ENCODE results near the gene STUM. TPM values are rescaled to one million over a fixed set of nuclear protein-coding genes. Genes with fewer than 3 reads are reported as not detected.

The STUM gene
- total and polyA plus RNA-seq, 10 of the 15 experiments (the other 5 are each of a cell fraction or from before 2014, with no cell fraction given) = under 0.01 to 0.15 (median 0.09) TPM; not detected in 5

DNA sequence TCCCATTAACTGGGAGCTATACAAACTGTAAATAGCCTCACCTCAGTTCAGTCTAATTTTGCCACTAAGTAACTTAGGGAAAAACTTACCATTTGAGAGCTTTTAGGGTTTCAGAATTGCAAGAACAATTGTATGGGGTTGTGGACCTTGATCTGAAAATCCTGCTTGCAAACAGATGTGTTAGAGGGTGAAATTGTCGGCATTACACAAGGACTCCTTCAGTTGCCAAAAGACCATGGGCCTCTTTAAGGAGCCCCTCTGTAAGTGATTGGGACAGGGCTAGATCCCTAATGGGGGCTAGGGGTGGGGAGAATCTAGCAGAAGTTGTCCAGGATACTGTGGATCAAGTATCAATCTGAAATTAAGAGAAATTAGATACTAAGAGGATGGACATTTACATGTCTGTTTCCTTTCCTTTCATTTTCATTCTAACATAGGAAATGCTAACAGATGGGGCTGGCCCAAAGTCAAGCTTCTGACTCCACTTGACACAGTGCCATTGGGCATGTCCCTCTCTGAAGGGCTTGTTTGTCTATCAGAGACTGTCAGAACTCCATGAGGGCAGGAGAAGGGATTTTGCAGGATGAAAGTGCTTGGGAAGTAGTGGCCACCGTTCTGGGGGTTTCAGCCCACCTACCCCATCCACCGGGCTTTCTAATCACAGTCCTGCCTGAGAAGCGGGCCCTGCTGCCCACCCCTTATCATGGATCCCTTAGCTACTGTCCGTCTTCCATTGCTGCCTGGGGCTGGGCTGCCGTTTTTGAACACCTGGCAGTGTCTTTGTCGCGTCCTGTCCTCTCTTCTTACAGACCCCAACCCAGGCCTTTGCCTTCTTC is 54.7 kb downstream of the STUM start:
- in situ Hi-C loops (cut with MboI) (no loop called here), intact Hi-C loops (cut with micrococcal nuclease; ENCODE audit: unreplicated experiment) (loop anchor here (1.0 to 10.0 kb wide), 2 partner anchors 179 to 478 kb away; no protein-coding TSS in a partner anchor)
- no peak for FAIRE-seq
- SMC1A ChIA-PET (ENCODE audit: uncharacterized antibody, unreplicated experiment) = interaction anchor here (1.2 kb wide), 1 partner anchor 10 kb away, joined by 4 read pairs; no protein-coding TSS in a partner anchor
- POLR2A ChIA-PET = no interaction called here
- no peaks in the 10 kb centered on the region; the same call in 1 of the 2 replicates for H4K20me1 ChIP-seq (ENCODE audit: control insufficient read depth, insufficient read depth)
- H3K4me2 ChIP-seq (ENCODE audit: control insufficient read depth, insufficient read depth) = no peak overlapping the region
- peak overlapping the region; percentile 23; the same call in 1 of the 2 replicates for H2AFZ ChIP-seq (ENCODE audit: control insufficient read depth, low read depth, low read length)
- no peak for TF ChIP-seq ASH2L (IDR thresholded peaks at IDR 0.05; ENCODE audit: borderline replicate concordance, low read depth)
- H3K4me1 ChIP-seq (ENCODE audit: control insufficient read depth, insufficient read depth, low read length) = no peaks in the 10 kb centered on the region
- no peaks in the 10 kb centered on the region for H3K79me2 ChIP-seq (ENCODE audit: control insufficient read depth, insufficient read depth, low read length)
- H3K9me3 ChIP-seq (replicated peaks; ENCODE audit: control insufficient read depth, insufficient read depth, low read length) = no peaks in the 10 kb centered on the region; the same call in 2 of the 3 replicates
- DNase-seq (ENCODE audit: low read depth, low spot score) = no peak
- BruUV-seq (replicated peaks) = no TSS peak
- ATAC-seq = peak; percentile 44; the same call in 2 of the 3 replicates
- RAD21 ChIA-PET (ENCODE audit: unreplicated experiment) = no interaction called here
- CTCF ChIA-PET = interaction anchor here (0.7 to 1.5 kb wide), 5 partner anchors 9 to 406 kb away, joined by 3 to 4 read pairs (median 3); partner anchors contain the start of gene STUM
- WGBS (ENCODE audit: insufficient coverage, insufficient replicate concordance, low lambda C conversion rate, missing lambda C conversion rate) = 36% methylated on average over 8 of the region's 8 CpGs
- H3K9ac ChIP-seq (ENCODE audit: control insufficient read depth, insufficient read depth, low read length) = no peak overlapping the region
- peaks cover 0 to 4% of the 10 kb centered on the region in 2 experiments for H3K27me3 ChIP-seq (replicated peaks in 1 of 2; ENCODE audit: control insufficient read depth in 2 of 2, insufficient read depth in 2 of 2, low read length in 1 of 2)
- no peak overlapping the region for H3K27ac ChIP-seq (ENCODE audit: control insufficient read depth, insufficient read depth)
- H3K4me3 ChIP-seq = no peak overlapping the region
- H3K36me3 ChIP-seq (ENCODE audit: control insufficient read depth in 2 of 2, insufficient read depth in 2 of 2, low read length in 1 of 2) = no peaks in the 10 kb centered on the region

DNA sequence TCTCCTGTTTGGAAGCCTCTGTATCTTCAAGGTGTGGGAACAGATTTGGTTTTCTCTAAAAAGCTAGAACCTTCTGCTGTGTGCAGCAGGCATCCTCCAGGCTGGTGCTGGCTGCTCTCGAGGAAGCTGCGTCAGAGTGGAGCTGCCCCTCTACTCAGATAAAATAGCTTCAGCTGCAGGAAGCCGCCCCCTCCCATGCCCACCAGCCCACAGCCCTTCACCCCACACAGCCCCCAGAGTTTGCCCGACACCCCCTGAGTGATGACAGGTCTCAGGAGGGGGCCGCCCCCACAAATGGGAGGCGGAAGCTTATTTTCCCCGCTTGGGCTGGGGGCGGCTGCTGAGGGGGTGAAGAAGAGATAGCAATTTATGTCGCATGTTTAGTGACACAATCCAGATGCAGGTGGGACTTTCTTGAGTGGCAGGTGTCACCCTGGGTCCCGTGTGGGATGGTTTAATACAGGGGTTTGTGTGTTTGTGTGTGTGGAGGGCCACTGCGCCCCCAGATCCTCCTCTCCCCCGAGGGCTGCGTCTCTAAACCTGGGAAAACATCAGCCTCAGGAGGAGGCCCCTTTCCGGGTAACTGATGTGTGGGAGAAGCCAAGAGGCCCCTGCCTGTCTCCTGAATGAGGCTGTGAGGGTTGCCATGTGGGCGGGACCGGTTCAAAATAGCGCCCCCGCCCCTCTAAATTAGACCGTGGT is 55.4 kb downstream of the STUM start:
- ChIA-PET RAD21 (ENCODE audit: unreplicated experiment) (interaction anchor here (1.3 kb wide), 1 partner anchor 57 kb away, joined by 3 read pairs; no protein-coding TSS in a partner anchor), SMC1A (ENCODE audit: uncharacterized antibody, unreplicated experiment) (interaction anchor here (1.2 kb wide), 1 partner anchor 10 kb away, joined by 4 read pairs; no protein-coding TSS in a partner anchor), CTCF (interaction anchor here (0.7 to 1.5 kb wide), 5 partner anchors 8 to 407 kb away, joined by 3 to 4 read pairs (median 3); partner anchors contain the start of gene STUM), POLR2A (no interaction called here)
- Histone ChIP-seq H3K9ac (ENCODE audit: control insufficient read depth, insufficient read depth, low read length) (no peak overlapping the region), H3K79me2 (ENCODE audit: control insufficient read depth, insufficient read depth, low read length) (no peaks in the 10 kb centered on the region), H3K4me1 (ENCODE audit: control insufficient read depth, insufficient read depth, low read length) (no peaks in the 10 kb centered on the region), H3K9me3 (replicated peaks; ENCODE audit: control insufficient read depth, insufficient read depth, low read length) (no peaks in the 10 kb centered on the region; the same call in 2 of the 3 replicates), H2AFZ (ENCODE audit: control insufficient read depth, low read depth, low read length) (no peak overlapping the region), H3K36me3 (ENCODE audit: control insufficient read depth in 2 of 2, insufficient read depth in 2 of 2, low read length in 1 of 2) (no peaks in the 10 kb centered on the region), H3K27me3 (replicated peaks in 1 of 2; ENCODE audit: control insufficient read depth in 2 of 2, insufficient read depth in 2 of 2, low read length in 1 of 2) (peaks cover 0 to 4% of the 10 kb centered on the region in 2 experiments), H3K4me2 (ENCODE audit: control insufficient read depth, insufficient read depth) (no peak overlapping the region), H3K4me3 (no peak overlapping the region), H3K27ac (ENCODE audit: control insufficient read depth, insufficient read depth) (no peak overlapping the region), H4K20me1 (ENCODE audit: control insufficient read depth, insufficient read depth) (no peaks in the 10 kb centered on the region; the same call in 1 of the 2 replicates)
- ATAC-seq (no peak), FAIRE-seq (no peak), DNase-seq (ENCODE audit: low read depth, low spot score) (no peak)
- in situ Hi-C loops (cut with MboI) (no loop called here), intact Hi-C loops (cut with micrococcal nuclease; ENCODE audit: unreplicated experiment) (loop anchor here (1.0 to 10.0 kb wide), 2 partner anchors 180 to 479 kb away; no protein-coding TSS in a partner anchor)
- WGBS (ENCODE audit: insufficient coverage, insufficient replicate concordance, low lambda C conversion rate, missing lambda C conversion rate) = 44% methylated on average over 19 of the region's 19 CpGs
- BruUV-seq (replicated peaks) = no TSS peak
- TF ChIP-seq MLLT1 (IDR thresholded peaks at IDR 0.05) (no peak), E4F1 (IDR thresholded peaks at IDR 0.05; ENCODE audit: borderline replicate concordance, partially characterized antibody) (no peak), HCFC1 (IDR thresholded peaks at IDR 0.05; ENCODE audit: low read length) (no peak), STAT1 (conservative IDR thresholded peaks at IDR 0.05) (no peak), ZBED1 (IDR thresholded peaks at IDR 0.05; ENCODE audit: borderline replicate concordance) (no peak), ESRRA (IDR thresholded peaks at IDR 0.05; ENCODE audit: low read length) (no peak), ZNF274 (IDR thresholded peaks at IDR 0.05; ENCODE audit: insufficient read depth, insufficient read length) (no peak), EZH2 (IDR thresholded peaks at IDR 0.05; ENCODE audit: borderline replicate concordance, control insufficient read depth, low read depth, low read length) (no peak)
